HG03095 (cell line): ENCODE data around the gene NEGR1.

ENCODE experiments used
- ATAC-seq: cut with Tn5 transposase; IDR thresholded peaks from one replicate; pipeline ENCODE4 v1.9.1; 2021; ENCODE audit warnings: moderate library complexity; ENCODE audit not compliant: unreplicated experiment

Gene NEGR1

DNA sequence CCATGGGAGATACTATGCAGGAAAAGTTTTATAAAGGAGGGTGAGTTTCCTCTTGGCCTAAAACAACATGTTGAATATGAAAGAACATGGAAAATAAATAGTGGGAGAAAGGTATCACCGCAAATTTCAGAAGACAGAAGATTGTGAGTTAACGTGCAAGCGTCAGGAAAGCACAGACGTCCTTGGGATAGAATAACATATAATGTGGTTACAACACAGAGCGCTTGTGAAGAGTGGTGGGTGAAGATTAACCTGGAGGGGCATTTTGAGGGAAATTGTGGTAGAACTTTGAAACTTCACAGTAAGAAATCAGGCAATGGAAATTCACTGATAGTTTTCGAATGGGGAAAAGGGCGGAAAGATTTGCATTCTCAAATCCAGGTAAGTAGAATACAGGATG lies 47.3 kb downstream of the NEGR1 start:
- no peak for ATAC-seq

DNA sequence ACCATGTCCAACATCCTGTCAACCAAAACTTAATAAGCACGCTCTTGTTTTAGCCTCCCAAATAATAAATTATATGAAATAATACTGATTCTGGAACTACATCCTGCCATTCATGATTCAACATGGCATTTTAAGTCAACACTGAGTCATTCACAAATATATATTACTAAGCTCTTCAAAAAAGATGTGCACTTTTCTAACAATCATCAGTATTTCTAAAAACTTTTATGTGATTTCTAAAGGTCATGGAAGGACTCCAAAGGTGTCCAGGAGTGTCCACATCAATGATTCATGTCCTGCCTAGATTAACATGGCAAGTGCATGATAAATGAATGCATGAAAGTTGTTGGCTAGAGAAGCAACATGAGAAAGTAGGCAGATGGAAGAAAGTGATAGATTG lies 51.6 kb downstream of the NEGR1 start:
- no peak for ATAC-seq

DNA sequence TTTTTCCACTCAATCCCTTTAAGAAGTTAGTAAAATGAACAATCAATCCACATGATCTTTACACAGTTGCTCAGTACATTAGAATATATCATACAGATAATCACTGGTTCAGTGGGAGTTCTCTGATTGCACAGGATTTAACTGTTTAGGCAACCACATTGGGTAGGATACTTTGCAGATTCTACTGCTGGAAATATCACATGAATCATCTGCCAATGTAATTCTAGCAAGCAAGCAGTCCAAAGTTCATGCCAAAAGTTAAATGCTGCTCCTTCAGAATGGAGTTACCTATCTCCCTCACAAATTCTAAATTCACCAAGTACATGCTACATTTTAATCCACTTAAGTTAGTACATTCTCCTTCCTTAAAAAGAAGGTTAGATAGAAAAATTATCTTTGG lies 52.4 kb downstream of the NEGR1 start:
- ATAC-seq, result no peak

DNA sequence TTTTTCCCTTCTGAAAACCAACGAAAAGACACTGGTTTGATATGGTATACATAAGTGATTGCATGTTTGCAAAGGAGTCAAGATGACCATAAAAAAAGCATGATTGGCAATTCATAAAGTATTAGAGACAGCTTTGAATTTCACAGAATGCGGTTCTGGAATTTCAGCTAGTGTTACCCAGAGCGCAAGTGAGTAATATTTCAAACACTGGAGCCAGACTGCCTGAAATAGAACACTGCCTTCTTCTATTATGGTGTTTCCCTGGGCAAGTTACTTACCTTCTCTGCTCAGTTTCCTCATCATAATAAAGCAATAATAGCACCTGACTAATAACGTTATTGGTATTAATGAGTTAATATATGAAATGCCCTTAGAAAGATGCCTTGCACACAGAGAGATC lies 54.7 kb downstream of the NEGR1 start:
- ATAC-seq, result no peak

DNA sequence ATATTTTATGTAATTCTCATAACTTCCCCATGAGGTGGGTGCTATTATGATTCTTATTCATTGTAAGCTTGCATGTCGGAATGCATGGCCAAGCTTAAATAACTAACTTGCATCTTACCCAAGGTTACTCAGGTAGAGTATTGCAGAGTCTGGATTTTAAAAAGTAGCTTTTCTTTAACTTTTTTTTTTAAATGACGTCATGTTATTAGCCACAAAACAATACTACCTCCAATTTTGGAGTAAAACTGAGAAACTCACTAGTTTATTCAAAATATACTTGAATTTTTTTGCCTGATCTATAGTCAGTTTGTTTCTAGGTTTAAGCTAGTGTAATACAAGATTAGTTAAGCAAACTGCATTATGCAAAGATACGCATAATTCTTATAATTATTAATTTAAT lies 57.8 kb downstream of the NEGR1 start:
- ATAC-seq, result no peak

DNA sequence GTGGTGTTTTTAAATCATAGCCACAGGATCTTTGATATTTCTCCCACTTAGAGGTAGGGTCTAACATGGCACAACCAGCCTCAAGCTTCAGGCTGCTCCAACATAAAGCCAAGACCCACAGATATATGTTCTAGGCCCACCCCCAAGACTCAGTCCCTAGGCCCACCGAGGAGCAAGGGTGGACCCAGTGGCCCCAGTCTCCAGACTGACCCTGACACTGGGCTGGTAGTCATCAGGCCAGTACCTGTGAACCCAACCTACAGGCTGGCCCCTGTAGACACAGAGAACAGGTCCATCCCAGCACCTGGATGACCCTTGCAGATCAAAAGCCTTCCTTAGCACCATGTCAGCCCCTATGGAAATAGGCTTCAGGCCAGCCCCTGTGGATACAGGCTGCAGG lies 60.5 kb downstream of the NEGR1 start:
- ATAC-seq, result no peak

DNA sequence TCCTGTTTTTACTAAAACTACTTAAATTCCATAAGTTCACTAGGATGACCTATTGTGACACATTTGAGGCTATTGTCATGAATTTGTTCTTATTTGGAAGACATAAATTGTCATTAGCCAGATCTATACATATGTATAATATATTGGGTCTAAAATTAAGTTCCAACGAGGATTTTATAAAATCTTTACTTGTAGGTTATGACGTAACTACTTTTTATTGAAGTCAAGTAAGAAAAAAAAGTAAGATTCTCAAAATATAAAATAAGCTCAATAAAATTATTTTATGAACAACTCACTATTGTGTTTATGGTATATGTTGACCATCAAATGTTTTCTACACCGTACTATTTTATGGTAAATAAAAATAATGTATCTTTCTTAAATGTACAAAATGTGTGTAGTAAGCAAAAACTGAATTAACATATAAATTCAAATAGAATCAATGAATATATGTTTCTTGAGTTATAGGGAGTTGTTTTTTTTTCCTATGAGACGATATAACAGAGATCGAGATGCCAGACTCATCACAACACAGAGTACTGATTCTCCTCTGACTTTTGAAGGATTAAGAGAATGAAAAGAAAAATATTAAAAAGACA lies 64.1 kb downstream of the NEGR1 start:
- no peak for ATAC-seq

DNA sequence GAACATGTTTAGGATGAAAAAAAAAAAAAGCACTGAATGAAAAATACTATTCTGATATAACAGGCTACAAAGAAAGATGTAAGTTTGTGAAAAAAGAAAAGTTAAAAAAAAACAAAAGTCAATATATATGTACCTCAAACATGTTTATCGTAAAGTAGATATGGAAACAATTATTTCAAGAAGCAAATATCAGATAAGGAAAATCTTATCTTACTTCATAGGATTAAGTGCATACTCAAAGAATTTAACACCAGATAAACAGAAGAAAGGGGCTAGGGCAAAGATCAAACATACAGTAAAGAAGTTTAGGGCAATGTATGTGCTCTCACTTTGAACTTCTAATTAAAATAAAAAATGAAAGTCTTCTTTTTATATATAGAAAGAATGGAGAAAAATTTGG lies 75.3 kb downstream of the NEGR1 start:
- ATAC-seq, result no peak

DNA sequence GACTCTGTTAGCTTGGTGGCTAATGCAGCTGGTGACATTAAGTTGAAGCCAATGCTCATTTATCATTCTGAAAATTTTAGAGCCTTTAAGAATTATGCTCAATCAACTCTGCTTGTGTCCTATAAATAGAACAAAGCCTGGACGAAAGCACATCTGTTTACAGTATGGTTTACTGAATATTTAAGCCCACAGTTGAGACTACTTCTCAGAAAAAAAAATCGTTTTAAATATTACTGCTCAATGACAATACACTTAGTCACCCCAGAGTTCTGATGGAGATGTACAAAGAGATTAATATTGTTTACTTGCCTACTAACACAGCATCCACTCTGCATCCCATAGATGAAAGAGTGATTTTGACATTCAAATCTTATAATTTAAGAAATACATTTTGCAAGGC lies 79.6 kb downstream of the NEGR1 start:
- ATAC-seq, result no peak

DNA sequence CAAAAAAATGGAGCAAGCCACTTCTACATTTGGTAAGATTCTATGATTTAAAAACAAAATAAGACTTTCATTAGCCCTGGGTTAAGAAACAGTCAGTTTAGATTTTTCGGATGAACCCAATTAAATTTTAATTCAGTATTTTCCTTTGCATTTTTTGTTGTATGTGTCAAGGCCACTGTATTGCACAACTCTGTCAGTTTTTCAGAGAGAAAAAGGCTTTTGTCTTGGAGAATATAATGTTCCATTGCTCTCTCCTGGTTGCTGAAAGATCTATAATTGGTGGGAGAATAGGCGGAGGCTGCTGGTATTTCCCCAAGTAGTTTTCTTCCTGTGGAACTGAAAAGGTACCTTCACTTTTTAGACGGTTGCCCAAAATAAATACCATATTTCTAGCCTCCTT lies 84.6 kb downstream of the NEGR1 start:
- no peak for ATAC-seq

DNA sequence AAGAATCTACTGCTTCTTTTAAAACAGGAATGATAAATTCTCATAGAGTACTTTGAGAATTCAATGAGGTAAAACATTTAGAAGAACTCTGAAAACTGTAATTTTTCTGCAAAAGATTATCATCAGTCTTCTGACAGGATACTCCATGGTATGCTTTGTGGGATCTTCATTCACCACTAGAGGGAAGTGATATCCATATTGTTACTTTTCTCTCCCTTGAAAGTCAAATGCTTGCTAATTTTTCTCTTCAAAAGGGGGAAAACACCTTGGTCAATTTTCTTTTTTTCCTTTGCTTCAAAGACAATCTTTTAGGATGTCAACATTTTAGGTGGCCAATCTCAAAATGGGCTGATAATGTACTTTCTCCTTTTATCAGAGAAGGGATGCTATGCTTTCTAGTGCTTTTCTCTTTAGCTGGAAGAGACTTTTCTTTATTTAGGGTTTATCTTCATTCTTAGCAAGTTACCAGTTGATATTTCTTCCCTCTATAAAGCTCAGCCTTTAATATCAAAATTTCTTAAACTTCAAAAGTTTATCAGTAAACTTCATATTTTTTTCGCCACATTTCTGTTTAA lies 95.5 kb downstream of the NEGR1 start:
- no peak for ATAC-seq

DNA sequence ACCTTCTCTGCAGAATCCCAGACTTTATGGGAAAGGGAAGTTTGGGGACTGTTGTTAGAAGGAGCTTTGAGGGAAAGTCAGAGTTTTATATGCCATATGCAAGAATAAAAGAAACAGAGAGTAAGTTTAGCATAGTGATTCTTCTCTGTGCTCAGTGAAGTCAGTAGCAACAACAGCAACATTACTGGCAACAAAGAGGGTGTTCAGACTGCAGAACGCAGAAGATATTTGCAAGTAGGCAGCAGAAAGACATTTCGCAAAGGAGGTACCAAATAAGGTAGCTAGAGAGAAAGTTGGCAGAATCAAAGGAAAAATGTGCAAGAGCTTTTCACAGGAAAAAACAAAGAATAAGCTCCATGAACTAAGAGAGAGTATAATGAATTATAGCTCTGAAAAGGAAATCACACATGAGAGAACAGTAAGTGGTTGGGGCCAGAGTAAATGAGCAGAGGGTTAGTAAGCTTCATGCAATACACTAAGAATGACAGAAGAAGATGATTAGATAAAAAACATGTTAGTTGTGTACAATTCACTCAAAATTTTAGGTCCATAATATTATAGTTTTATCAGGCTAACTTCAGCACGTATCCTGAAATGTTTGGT lies 98.1 kb downstream of the NEGR1 start:
- no peak for ATAC-seq

DNA sequence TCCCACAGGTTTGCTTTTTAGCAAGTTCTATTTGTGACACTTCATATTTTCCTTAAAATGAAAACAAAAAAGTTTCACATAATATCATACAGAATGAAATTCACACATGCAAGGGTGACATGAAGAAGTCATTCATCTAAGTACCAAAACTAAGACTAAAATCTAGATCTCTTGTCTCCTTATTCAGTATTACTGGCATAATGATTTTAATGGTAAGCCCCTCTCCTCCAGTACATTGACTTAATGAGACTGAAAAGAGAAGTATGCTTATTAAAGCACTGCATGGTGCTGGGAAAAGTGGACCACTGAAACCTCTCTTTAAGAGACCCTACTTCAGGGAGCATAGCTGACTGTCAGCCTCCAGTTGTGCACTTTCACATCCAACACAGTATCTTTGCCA lies 99.5 kb downstream of the NEGR1 start:
- ATAC-seq, result no peak

DNA sequence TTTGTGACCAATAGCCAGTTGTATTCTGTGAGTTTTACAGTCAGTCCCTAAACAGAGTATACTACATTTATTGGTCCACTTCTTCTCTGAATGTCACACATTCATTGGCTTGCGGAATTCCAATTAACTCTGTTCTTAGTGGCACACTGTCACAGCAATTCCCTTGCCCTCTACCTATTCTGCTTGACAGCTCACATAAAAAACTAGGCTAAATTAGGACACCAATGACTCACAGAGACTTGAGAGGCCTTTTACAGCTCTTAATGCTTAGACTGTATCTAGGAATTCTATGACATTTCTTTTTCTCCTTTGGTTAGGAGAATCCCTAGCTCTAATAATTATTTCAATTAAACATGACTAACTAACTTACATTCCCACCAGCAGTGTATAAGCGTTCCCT lies 104.1 kb downstream of the NEGR1 start:
- no peak for ATAC-seq

DNA sequence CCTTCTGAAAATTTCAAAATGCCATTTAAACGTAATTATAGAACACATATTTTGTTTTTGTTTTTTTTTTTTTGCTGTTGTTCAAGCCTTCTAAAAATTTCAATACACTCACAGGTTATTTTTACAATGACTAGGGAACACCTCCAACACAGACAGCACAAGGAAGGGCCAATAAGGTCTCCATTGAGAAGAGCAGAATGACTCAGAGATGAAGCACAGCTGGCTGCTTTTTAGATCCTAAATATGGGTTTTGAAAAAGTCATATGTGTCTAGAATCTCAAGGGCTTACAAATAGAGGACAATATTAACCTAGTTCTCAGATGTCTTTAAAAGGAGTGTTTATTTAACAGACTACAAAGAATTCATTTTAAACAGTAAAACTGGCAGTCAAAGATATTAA lies 104.6 kb downstream of the NEGR1 start:
- ATAC-seq, result no peak

DNA sequence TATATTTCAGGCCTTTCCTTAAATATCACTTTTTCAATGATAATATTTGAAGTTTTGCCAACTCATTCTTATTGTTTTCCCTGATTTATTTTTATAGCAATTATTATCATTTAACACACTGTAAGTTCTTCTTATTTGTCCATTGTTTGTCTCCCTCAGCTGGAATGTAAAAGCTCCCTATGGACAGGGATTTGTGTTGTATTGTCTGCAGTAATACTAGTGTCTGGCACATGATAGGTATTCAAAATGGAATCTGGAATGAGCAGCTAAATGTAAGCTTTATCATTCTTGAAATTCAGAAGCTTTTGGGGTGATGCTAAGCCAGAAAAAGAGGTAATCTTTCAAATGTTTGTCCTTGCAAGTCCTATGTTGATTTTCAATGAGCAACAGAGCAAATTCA lies 112.1 kb downstream of the NEGR1 start:
- ATAC-seq, result no peak

DNA sequence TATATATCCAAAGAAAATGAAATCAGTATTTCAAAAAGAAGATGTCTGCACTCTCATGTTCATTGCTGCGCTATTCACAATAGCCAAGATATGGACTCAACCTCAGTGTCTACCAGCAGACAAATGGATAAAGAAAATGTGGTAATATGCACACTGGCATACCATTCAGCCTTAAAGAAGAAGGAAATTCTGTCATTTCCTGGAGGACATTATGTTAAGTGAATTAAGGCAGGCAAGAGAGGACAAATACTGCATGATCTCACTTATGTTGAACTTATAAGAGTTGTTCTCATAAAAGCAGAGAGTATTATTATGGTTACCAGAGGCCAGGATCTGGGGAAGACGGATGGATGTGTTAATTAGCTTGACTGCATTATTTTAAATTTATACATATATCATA lies 115.9 kb downstream of the NEGR1 start:
- no peak for ATAC-seq

DNA sequence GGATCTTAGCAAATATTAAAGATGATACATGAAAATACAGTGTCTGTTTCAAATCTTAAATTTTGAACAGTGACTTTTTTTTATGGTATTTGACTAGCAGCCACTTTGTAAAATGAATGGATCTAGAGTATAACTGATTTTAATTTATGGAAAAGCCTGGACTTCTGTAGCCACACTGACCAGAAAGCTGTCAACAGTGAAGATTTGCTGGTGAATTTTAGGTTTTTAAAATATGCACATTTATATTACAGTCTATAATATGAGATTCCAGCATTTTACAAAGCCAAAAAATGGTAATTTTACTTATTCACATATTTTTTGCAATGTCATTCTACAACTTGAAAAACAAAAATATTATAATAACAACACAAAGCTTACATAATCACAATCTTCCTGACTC lies 131.8 kb downstream of the NEGR1 start:
- no peak for ATAC-seq

DNA sequence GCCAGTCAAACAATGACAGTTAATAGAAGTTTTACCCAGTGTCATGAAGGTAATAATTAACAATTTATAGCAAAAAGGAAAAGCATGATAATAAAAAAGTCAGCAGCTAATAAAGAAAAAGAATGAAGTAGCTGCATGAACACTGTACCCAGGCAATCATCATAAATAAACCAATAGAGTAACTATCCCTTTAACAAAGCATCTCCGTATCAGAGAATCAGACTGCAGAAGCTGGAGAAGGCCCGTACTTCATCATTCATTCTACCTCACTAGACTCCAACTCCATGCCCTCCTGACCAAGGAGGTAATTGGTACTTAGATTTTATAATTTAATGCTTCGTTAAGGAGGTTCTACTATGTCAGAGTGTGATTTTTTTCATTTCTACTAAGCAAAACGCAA lies 140.5 kb downstream of the NEGR1 start:
- ATAC-seq, result no peak

DNA sequence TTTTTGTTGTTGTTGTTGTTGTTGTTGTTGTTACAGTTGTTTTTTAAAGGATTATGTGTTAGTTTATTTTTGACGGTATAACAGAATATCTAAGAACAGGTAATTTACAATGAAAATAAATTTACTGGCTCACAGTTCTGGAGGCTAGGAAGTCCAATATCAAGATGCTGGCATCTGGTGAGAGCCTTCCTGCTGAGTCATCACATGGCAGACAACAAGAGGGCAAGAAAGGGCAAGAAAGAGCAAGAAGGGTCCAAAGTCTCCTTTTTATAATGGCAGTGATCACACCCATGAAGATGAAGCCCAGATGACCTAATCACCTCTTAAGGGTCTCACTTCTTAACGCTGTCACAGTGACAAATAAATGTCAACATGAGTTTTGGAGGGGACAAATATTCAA lies 142.1 kb downstream of the NEGR1 start:
- no peak for ATAC-seq

DNA sequence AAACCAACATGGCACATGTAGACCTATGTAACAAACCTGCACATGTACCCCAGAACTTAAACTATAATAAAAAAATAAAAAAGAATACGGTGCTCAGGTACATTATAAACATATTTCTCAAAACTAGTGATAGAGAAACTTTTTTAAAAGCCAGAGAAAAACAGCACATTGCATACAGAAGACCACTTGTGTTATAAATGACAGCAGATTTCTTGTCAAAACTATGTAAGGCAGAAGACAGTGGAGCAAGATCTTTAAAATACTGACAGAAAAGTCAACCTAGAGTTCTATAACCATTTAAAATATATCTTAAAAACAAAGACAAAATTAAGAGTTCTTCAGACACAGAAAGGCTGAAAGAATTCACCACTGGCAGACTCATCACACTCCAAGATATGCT lies 144.7 kb downstream of the NEGR1 start:
- no peak for ATAC-seq

DNA sequence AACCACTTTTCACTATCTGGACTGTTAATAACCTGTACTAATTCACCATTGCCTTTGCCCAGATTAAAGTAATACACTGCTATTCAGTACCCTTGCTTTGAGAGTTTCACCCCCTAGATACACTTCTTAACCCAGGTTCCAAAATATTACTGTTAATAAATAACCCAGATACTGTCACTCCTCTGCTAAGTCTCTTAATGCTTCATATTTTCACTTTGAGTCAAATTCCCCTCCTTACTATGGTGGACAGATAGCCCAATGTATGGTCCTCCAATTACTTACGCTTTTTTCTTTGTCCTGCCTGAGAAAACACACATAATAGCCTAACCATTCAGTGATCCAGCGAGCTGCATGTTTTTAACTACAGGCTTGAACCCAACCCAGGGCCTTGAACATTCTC lies 152.5 kb downstream of the NEGR1 start:
- ATAC-seq, result no peak
